ENCODE data around the gene RNF144A.
A peak's percentile ranks its signal among the peaks of the same experiment; 100 is the strongest.

RNF144A gene

GRCh38 chr2:6917071-6917760, at the start of gene RNF144A:
Gene RNF144A (plus strand): TSS chr2:6917412. CDS start chr2:6996927, 79,515 bp downstream.
- peaks cover 2% of the 10 kb centered on the region for H3K36me3 ChIP-seq (ENCODE audit: control insufficient read depth, insufficient read depth, low read length)
- H3K4me3 ChIP-seq (ENCODE audit: low read depth, low read length), result peak within 1 kb of the TSS; percentile 62
- H3K4me1 ChIP-seq (ENCODE audit: control insufficient read depth, insufficient read depth, low read length), result peaks cover 15% of the 10 kb centered on the region
- H3K9me3 ChIP-seq (ENCODE audit: control insufficient read depth, insufficient read depth, low read length), result no peaks in the 10 kb centered on the region
- no peak within 1 kb of the TSS for H3K9ac ChIP-seq (ENCODE audit: low read depth, low read length)
- peaks cover 8% of the 10 kb centered on the region for H3K27me3 ChIP-seq (ENCODE audit: control insufficient read depth, insufficient read depth, low read length)

GRCh38 chr2:6872394-6872793, 44.8 kb upstream of the RNF144A start:
- Histone ChIP-seq H3K36me3 (ENCODE audit: control insufficient read depth, insufficient read depth, low read length) (no peaks in the 10 kb centered on the region), H3K9me3 (ENCODE audit: control insufficient read depth, insufficient read depth, low read length) (no peaks in the 10 kb centered on the region), H3K9ac (ENCODE audit: low read depth, low read length) (no peak overlapping the region), H3K4me3 (ENCODE audit: low read depth, low read length) (no peak overlapping the region), H3K4me1 (ENCODE audit: control insufficient read depth, insufficient read depth, low read length) (no peaks in the 10 kb centered on the region), H3K27me3 (ENCODE audit: control insufficient read depth, insufficient read depth, low read length) (peaks cover 6% of the 10 kb centered on the region)

- Histone ChIP-seq H3K9me3 (ENCODE audit: control insufficient read depth, insufficient read depth, low read length) (no peaks in the 10 kb centered on the region), H3K4me1 (ENCODE audit: control insufficient read depth, insufficient read depth, low read length) (no peaks in the 10 kb centered on the region), H3K36me3 (ENCODE audit: control insufficient read depth, insufficient read depth, low read length) (no peaks in the 10 kb centered on the region), H3K27me3 (ENCODE audit: control insufficient read depth, insufficient read depth, low read length) (no peaks in the 10 kb centered on the region), H3K4me3 (ENCODE audit: low read depth, low read length) (no peak overlapping the region), H3K9ac (ENCODE audit: low read depth, low read length) (no peak overlapping the region)
These were observed 43.2 kb upstream of the RNF144A start for GRCh38 chr2:6874032-6874431.

GRCh38 chr2:6876309-6876708, 40.9 kb upstream of the RNF144A start:
- H3K4me3 ChIP-seq (ENCODE audit: low read depth, low read length), result no peak overlapping the region
- H3K9me3 ChIP-seq (ENCODE audit: control insufficient read depth, insufficient read depth, low read length), result no peaks in the 10 kb centered on the region
- H3K4me1 ChIP-seq (ENCODE audit: control insufficient read depth, insufficient read depth, low read length), result no peaks in the 10 kb centered on the region
- H3K36me3 ChIP-seq (ENCODE audit: control insufficient read depth, insufficient read depth, low read length), result no peaks in the 10 kb centered on the region
- H3K9ac ChIP-seq (ENCODE audit: low read depth, low read length), result no peak overlapping the region
- no peaks in the 10 kb centered on the region for H3K27me3 ChIP-seq (ENCODE audit: control insufficient read depth, insufficient read depth, low read length)

GRCh38 chr2:6877402-6878304, 39.6 kb upstream of the RNF144A start, which contains the start of gene RSAD2:
Gene RSAD2 (plus strand): TSS chr2:6877777. CDS start chr2:6877801, 24 bp downstream.
- no peak within 1 kb of the TSS for H3K4me3 ChIP-seq (ENCODE audit: low read depth, low read length)

GRCh38 chr2:6878549-6878948, 38.7 kb upstream of the RNF144A start:
- H3K9ac ChIP-seq (ENCODE audit: low read depth, low read length), result no peak overlapping the region
- H3K36me3 ChIP-seq (ENCODE audit: control insufficient read depth, insufficient read depth, low read length), result no peaks in the 10 kb centered on the region
- no peaks in the 10 kb centered on the region for H3K27me3 ChIP-seq (ENCODE audit: control insufficient read depth, insufficient read depth, low read length)
- H3K4me3 ChIP-seq (ENCODE audit: low read depth, low read length), result no peak overlapping the region
- no peaks in the 10 kb centered on the region for H3K4me1 ChIP-seq (ENCODE audit: control insufficient read depth, insufficient read depth, low read length)
- no peaks in the 10 kb centered on the region for H3K9me3 ChIP-seq (ENCODE audit: control insufficient read depth, insufficient read depth, low read length)

More at GRCh38 chr2:6877402-6878304, 39.6 kb upstream of the RNF144A start, which contains the start of gene RSAD2:
- Histone ChIP-seq H3K9me3 (ENCODE audit: control insufficient read depth, insufficient read depth, low read length) (no peaks in the 10 kb centered on the region), H3K9ac (ENCODE audit: low read depth, low read length) (no peak within 1 kb of the TSS), H3K27me3 (ENCODE audit: control insufficient read depth, insufficient read depth, low read length) (no peaks in the 10 kb centered on the region), H3K36me3 (ENCODE audit: control insufficient read depth, insufficient read depth, low read length) (no peaks in the 10 kb centered on the region), H3K4me1 (ENCODE audit: control insufficient read depth, insufficient read depth, low read length) (no peaks in the 10 kb centered on the region)

- Histone ChIP-seq H3K9me3 (ENCODE audit: control insufficient read depth, insufficient read depth, low read length) (no peaks in the 10 kb centered on the region), H3K36me3 (ENCODE audit: control insufficient read depth, insufficient read depth, low read length) (no peaks in the 10 kb centered on the region), H3K4me1 (ENCODE audit: control insufficient read depth, insufficient read depth, low read length) (no peaks in the 10 kb centered on the region), H3K9ac (ENCODE audit: low read depth, low read length) (no peak overlapping the region), H3K4me3 (ENCODE audit: low read depth, low read length) (no peak overlapping the region), H3K27me3 (ENCODE audit: control insufficient read depth, insufficient read depth, low read length) (no peaks in the 10 kb centered on the region)
These were observed 38.2 kb upstream of the RNF144A start for GRCh38 chr2:6879011-6879410.

GRCh38 chr2:6880200-6880733, 36.9 kb upstream of the RNF144A start:
- H3K4me1 ChIP-seq (ENCODE audit: control insufficient read depth, insufficient read depth, low read length), result no peaks in the 10 kb centered on the region
- H3K36me3 ChIP-seq (ENCODE audit: control insufficient read depth, insufficient read depth, low read length), result no peaks in the 10 kb centered on the region
- H3K4me3 ChIP-seq (ENCODE audit: low read depth, low read length), result no peak overlapping the region
- no peaks in the 10 kb centered on the region for H3K27me3 ChIP-seq (ENCODE audit: control insufficient read depth, insufficient read depth, low read length)
- no peaks in the 10 kb centered on the region for H3K9me3 ChIP-seq (ENCODE audit: control insufficient read depth, insufficient read depth, low read length)
- H3K9ac ChIP-seq (ENCODE audit: low read depth, low read length), result no peak overlapping the region

- Histone ChIP-seq H3K9me3 (ENCODE audit: control insufficient read depth, insufficient read depth, low read length) (no peaks in the 10 kb centered on the region), H3K27me3 (ENCODE audit: control insufficient read depth, insufficient read depth, low read length) (no peaks in the 10 kb centered on the region)
These were observed 36.2 kb upstream of the RNF144A start for GRCh38 chr2:6881046-6881445.

GRCh38 chr2:6881516-6881915, 35.7 kb upstream of the RNF144A start:
- H3K4me3 ChIP-seq (ENCODE audit: low read depth, low read length), result no peak overlapping the region
- H3K27me3 ChIP-seq (ENCODE audit: control insufficient read depth, insufficient read depth, low read length), result no peaks in the 10 kb centered on the region
- no peaks in the 10 kb centered on the region for H3K36me3 ChIP-seq (ENCODE audit: control insufficient read depth, insufficient read depth, low read length)
- no peak overlapping the region for H3K9ac ChIP-seq (ENCODE audit: low read depth, low read length)
- H3K4me1 ChIP-seq (ENCODE audit: control insufficient read depth, insufficient read depth, low read length), result no peaks in the 10 kb centered on the region
- no peaks in the 10 kb centered on the region for H3K9me3 ChIP-seq (ENCODE audit: control insufficient read depth, insufficient read depth, low read length)

More at GRCh38 chr2:6881046-6881445, 36.2 kb upstream of the RNF144A start:
- H3K9ac ChIP-seq (ENCODE audit: low read depth, low read length), result no peak overlapping the region
- H3K4me1 ChIP-seq (ENCODE audit: control insufficient read depth, insufficient read depth, low read length), result no peaks in the 10 kb centered on the region
- H3K36me3 ChIP-seq (ENCODE audit: control insufficient read depth, insufficient read depth, low read length), result no peaks in the 10 kb centered on the region
- no peak overlapping the region for H3K4me3 ChIP-seq (ENCODE audit: low read depth, low read length)

GRCh38 chr2:6883448-6884122, 33.6 kb upstream of the RNF144A start:
- H3K9ac ChIP-seq (ENCODE audit: low read depth, low read length), result no peak overlapping the region
- no peaks in the 10 kb centered on the region for H3K9me3 ChIP-seq (ENCODE audit: control insufficient read depth, insufficient read depth, low read length)
- H3K27me3 ChIP-seq (ENCODE audit: control insufficient read depth, insufficient read depth, low read length), result no peaks in the 10 kb centered on the region
- no peaks in the 10 kb centered on the region for H3K4me1 ChIP-seq (ENCODE audit: control insufficient read depth, insufficient read depth, low read length)
- no peak overlapping the region for H3K4me3 ChIP-seq (ENCODE audit: low read depth, low read length)
- no peaks in the 10 kb centered on the region for H3K36me3 ChIP-seq (ENCODE audit: control insufficient read depth, insufficient read depth, low read length)

Data from iPS-15b (cell line).